Fibroblast of skin of right quadriceps (primary cell): ENCODE data around the gene TSPYL4.
"Not testable (repeated sequence)": the region's sequence is repeated elsewhere in the genome, so short reads cannot be mapped to it uniquely, and the experiment has no call there.

Source experiments
- DNase-seq: peaks from one replicate; pipeline ENCODE4 v3.0.0-alpha.2; 2013

TSPYL4 gene

DNA sequence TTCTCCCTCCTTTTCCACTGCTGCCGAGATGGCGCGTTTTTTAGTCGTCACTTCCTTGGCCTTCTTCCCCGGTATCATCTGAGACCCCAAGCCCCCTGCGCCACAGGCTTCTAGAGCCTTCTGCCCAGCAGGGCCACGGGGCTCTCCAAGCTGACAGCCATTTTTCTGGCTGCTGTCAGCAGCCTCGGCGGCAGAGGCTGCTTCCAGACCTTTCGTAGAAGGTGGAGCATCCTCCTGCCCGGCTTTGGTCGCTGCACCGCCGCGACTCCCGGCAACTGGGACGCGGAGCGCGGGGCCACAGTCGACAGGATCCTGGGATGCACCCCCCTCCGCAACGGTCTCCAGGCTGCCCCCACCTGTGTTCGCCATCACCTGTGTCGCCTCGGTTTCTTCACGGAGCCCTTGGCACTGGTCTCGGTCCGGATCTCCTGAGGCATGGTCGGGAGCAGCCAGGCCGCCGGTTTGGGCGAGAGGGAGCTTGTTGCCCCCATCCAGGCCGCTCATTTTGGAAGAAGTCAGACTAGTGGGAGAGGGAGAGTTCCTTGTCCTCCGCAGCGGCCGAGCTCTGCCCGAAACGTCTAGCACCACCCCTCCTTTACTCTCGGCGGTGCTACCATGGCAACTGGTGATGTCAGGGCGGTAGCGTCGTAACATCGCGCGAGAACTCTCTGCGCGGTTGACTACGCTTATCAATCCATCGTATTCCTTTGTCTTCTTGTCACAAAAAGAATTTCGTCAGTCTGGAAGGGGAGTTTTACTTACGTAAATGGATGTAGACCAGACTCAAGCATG lies at the start of gene TSPYL4:
Gene TSPYL4, minus strand, starts transcription at position 571 of the 792 bp plus-strand sequence. Its CDS starts 67 bp downstream, at position 504.
- DNase-seq, result peak; percentile 98

DNA sequence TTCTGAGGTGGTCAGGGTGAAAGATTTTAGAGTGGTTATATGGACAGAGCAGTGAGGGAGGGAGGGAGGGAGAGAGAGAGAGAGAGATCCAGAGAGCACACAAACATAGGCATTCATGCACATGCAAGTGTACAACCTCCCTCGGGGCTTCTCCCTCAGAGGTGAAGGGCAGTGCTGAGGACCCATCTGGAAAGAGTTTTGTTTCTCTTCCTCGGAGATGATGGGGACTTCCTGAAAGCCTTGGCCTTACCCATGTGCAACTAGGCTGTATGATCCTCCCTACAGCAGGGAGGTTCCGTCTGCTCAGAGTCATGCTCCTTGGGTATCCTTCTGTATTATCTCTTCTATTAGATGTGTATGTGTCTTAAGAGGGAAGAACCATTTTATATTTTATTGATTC lies 47.2 kb upstream of the TSPYL4 start:
- DNase-seq, result no peak

DNA sequence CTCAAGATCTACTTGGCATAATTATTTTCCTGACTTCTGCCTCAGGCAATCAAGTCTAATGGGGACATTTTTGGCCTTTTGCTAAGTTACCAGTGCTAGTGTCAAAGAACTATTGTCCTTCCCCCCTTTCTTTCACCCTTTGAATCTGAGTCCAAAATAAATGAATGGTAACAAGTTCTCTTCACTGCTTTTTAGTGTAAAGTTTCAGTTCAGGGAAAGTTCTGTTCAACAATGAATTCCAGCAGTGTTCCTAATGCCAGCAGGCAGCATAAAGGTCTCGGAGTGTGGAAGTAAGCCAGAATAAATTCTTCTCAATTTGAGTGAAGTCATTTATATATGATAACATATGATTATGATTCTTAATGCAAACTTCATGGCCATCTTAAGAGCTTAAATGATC lies 46.7 kb upstream of the TSPYL4 start:
- DNase-seq, result no peak

DNA sequence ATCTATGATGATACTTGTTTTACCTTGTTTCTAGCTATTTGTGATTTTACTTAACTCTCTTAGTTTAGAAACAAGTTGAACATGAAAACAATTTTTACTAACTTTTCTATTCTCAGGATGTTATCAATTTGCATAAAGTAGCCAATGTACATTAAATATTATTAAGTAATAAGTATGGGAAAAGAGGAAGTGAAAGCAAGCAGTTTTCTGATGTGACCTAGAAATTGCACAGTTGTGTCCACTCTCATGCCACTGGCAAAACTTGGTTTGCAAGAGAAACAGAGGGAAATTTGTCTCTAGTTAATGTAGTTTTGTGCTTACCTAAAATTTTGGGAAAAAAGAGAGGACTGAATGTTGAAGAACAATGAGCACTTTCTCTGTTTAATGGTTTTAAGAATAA lies 45.1 kb upstream of the TSPYL4 start:
- no peak for DNase-seq

DNA sequence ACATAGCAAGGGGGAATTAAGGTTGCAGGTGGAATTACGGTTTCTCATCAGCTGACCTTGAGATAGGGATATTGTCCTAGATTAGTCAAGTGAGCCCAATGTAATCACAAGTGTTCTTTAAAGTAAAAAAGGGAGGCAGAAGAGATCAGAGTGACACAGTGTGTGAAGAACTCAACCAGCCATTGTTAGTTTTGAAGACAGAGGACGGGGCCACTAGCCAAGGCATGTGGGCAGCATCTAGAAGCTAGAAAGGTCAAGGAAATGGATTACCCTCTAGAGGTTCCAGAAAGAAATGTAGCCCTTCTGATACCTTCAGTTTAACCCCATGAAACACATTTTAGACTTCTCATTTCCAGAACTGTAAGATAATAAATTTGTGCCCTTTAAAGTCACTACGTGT lies 44.4 kb upstream of the TSPYL4 start:
- DNase-seq, result no peak

DNA sequence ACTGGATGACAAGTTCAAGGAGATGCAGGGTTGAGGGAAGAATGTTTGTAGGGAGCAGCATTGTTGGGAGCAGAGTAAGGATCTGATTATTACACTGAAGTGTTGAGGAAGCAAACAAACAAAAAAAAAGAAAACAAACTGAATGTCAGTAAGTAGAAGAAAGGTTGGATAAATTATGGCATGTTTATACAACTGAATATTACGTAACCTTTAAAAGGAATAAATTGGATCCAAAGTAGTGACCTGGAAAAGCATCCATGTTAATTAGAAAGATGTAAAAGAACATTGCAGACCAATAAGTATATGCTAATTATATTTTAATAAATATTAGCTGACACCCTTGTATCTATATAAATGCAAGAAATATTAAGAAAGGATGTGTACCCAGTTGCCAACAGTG lies 38.7 kb upstream of the TSPYL4 start:
- DNase-seq, result no peak

DNA sequence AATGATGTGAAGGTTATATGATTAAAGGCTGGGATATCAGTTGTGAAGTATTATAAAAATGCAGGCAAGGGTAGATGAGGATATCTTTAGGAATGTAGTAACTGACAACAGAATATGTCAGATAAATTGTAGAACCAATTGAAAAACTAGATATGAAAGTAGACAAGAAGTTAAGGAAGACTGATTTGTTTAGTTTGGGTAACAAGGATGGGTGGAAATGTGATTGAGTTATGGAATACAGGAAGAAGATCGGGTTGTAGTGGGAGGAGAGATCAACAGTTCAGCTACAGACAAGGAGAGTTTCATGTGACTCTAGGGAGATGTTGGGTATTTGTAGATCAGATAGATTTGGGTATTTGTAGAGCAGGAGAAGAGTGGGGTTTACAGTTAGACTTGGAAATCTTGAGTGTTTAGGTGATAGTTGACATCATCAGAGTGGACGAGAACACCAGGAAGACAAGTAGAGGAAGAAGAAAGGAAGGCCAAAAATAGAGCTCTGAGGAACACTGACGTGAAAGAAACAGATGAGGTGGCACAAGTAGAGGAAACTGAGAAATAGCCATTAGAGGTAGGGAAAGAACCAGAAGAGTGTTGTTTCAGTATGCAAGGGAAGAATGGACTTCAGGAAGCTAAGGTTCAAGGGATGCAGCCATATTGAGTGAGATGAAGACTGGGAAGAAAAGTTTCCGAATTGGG lies 38.0 kb upstream of the TSPYL4 start:
- DNase-seq, result peak; percentile 9

DNA sequence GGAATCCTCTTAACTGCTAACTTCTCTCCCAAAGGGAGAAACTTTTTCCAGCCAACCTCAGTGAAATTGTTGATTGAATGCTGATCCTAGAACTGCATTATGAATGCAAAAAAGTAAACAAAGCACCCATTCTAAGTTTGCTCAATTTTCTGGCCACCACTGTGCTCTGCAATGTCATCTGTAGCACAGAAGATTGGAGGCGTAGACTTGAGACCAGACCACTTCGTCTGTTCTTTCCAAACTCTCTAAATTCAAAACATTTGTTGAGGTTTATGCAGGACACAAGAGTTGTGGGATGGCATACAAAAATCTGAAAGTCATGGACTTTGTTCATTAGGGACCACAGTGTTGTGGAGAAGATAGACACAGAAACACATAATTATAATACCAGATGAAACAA lies 36.9 kb upstream of the TSPYL4 start:
- no peak for DNase-seq

DNA sequence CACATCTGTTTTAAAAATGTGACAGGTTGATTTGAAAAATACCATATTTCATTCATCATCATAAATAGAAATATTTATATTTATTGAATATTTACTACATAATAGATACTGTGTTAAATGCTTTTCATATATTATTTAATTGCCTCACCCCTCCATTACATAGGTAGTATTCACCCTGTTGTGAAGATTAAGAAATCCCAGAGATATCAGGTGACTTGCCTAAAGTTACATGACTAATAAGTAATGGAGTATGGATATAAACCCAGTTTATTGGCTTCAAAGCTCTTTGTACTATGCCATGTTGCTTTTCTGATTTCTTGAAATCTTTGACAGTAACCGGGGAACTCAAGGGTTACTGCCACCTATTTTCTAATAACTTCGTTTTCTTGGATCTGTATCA lies 36.0 kb upstream of the TSPYL4 start:
- DNase-seq, result no peak

DNA sequence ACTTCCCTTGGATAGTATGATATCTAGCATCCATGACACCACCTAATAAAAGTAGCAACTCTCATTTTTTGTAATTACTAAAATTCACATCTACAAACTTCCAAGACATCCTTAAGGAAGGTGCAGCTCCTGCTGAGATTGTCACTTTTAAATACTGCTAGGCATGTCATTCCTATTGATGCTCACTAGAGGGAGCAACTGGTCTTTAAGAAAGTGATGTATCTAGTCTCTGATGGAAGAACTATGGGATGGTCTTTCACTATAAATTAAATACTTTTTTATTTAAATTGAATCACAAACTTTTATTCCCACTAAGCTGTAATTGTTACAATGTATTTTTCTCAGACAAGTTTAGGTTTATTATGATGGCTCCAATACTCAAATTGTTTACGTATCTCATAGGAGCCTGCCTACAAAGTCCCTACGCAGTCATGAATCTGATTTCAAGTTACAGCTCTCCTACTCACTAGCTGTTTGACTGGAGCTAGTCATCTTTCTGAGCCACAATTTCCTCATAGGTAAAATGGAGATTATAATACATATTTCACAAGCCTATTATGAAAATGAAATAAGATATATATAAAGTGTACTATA lies 33.9 kb upstream of the TSPYL4 start:
- DNase-seq, result peak; percentile 57

DNA sequence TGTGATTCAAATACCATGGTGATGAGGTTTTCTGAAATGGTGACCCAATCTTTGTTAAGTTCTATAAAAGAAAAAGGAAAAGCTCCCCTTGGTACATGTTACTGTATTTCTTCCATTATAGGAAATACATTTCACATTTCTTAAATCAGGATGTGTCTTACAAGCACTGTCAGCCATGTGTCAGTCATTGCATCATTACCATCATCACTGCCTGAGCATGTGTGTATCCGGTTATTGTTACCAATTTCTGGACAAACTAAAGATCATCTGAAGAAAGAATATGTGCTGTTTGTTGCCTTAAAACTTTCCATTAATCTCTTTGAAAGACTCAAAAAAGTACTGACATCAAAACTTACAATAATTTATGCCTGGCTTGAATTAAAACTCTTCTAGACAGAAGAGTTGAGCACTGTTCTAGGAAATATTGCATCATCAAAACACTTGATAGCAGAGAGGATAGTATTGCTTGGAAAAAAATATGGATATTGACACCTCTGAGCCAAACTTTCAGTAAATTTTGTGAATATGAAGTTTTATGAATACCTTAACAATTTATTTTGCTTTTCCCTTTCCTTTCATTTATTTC lies 33.0 kb upstream of the TSPYL4 start:
- DNase-seq, result no peak

DNA sequence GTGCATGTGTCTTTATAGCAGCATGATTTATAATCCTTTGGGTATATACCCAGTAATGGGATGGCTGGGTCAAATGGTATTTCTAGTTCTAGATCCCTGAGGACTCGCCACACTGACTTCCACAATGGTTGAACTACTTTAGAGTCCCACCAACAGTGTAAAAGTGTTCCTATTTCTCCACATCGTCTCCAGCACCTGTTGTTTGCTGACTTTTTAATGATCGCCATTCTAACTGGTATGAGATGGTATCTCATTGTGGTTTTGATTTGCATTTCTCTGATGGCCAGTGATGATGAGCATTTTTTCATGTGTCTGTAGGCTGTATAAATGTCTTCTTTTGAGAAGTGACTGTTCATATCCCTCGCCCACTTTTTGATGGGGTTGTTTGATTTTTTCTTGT lies 31.1 kb upstream of the TSPYL4 start:
- DNase-seq, result not testable (repeated sequence)

DNA sequence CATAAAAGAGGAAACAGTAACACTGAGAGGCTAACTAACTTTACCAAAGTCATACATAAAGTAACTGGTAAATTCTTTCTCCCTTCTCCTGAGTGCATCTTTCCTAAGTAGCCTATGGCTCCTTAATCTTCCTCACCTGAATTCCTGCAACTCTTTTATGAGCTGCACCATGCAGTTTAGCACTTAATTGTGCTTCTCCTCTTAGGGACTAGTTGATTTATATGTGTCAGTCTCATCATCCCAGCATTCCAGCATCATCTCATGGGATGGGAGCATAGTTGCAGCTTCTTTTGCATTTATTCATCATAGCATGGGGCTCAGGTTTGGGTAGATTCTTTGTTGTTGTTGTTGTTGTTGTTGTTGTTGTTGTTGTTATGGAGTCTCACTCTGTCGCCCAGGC lies 29.3 kb upstream of the TSPYL4 start:
- DNase-seq, result no peak

DNA sequence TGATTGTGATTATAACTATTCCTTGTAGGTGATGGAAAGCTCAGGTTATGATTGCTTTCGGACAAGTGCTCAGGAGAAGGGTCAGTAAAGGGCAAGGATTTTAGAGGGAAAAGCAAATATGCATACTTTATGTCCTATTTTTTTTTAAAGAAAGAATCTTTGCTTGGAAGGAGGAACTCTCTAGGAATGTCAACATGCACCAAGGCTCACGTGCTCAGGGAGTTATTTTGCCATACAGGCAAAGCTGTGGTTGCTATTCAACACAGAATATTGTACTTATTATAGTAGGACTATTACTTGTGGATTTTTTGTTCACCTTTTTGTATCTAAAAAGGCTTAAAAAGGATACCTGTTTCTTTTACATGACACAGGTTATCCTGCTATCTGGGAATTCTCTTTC lies 28.8 kb upstream of the TSPYL4 start:
- no peak for DNase-seq

DNA sequence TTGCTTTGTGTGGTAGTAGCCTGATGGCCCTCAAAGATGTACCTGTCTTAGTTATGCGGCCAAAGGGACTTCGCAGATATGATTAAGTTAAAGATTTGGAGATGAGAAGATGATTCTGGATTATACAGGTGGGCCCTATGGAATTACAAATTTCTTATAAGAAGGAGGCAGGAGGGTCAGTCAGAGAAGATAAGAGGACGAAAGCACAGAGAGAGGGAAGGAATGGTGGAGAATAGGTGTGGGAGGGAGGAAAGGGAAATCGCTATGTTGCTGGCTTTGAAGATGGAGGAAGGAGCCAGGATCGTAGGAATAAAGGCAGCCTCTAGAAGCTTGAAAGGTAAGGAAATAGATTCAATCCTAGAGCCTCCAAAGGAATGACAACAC lies 27.1 kb upstream of the TSPYL4 start:
- no peak for DNase-seq

DNA sequence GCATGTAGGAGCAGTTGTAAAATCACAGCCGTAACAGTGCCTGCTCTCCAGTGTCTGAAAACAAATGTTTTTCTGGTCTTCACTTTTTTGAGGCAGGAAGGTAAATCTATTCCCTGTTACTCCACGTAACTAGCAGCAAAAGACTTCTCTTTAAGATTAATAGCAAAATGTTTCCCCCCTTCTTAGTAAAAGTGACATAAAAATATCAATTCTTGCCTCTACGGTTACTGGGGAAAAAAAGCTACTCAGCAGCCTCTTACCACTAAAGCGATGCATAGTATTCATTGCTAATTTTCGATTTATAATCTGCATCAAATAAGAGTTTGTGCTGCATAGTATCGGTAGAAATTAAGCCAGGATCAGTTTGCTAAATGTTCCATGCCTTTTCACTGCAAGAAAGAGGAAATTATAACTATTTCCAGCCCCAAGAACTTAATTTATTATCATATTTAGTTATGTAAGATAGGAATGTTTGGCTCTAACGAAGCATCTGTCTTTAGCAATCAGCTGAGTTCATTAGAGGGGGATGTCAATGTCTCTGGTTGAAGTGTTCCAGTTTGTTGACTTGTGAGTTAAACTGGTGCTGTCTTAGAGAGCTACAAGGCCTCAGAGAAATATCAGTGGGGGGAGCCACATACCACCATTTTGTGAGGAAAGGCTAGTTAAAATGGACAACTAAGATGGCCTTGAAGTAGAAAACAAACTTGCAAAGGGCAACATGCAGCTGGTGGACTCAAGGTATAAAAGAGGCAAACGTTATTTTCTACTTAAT lies 26.5 kb upstream of the TSPYL4 start:
- peak; percentile 11 for DNase-seq

DNA sequence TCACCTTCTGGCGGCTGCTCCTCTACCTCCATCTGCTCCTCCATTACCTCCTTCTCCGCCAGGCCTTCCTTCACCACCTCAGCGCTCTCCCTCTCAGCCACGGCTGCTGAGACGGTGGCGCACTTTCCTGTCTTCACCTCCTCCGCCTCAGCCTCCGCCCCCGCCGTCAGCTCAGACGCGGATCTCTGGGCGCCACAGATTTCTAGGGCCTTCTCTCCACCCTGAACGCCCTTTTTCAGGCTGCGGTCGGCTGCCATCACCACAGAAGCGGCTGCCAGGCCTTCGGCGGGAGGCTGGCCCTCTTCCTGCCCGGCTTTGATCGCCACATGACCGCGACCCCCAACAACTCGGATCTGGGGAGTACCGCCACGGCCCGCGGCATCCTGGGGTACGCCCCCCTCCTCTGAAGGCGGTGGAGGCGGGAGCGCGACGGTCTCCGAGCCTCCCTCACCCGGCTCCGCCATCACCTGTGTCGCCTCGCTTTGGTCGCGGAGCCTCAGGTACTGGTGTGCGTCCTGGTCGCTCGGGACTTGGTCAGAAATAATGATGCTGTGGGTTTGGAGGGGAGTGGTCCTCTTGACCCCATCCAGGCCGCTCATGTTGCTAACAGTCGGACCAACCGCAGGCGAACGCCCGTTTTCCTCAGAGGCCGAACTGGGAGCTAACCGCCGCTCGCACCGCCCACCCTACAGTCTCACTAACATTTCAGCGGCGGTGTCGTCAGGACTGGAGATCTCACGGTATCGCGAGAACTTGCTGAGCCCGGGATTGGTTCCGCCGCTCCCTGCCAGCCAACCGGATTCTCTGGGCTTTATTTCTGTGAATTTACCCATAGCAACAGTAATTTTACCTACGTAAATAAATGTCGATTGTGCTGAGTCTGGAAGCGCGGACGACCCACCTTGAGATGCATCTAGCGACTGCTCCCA lies 25.6 kb upstream of the TSPYL4 start, which contains the start of gene TSPYL1:
Gene TSPYL1, minus strand, starts transcription at position 699 of the 929 bp plus-strand sequence. Its CDS starts 100 bp downstream, at position 599.
- peak; percentile 97 for DNase-seq

DNA sequence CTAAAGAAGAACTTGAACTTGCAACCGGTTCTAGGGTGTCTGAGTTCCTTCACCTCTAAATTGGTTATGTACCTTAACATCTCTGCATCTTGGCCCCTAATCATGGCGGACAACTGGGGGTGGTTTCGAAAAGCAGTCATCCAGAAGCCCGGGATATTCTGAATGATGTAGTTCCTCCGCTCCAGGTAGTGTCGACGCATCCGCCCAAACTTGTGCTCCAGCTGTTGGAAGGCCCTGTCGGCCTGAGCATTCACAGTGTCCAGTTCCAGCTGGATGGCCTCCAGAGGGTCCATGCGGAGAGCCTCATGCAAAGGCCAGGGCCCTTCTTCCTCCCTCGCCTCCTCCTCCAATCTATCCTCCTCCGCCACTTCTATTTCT lies 25.0 kb upstream of the TSPYL4 start:
- no peak for DNase-seq

DNA sequence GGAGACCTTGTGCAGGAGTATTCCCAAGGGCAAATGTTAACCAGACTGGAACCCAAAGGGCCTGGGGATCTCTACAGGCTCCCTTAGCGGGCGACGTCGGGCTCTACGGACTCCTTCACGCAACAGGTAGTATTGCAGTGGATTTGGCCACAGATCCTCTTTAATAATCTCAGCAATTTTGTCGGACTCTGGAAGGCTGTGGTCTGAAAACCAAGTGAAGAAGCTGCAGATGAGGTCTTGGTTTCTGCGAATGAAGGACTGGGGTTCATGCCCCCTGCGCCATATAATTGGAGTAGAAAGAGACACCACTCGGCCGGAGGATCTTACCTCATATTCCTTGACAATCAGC lies 24.6 kb upstream of the TSPYL4 start:
- no peak for DNase-seq

DNA sequence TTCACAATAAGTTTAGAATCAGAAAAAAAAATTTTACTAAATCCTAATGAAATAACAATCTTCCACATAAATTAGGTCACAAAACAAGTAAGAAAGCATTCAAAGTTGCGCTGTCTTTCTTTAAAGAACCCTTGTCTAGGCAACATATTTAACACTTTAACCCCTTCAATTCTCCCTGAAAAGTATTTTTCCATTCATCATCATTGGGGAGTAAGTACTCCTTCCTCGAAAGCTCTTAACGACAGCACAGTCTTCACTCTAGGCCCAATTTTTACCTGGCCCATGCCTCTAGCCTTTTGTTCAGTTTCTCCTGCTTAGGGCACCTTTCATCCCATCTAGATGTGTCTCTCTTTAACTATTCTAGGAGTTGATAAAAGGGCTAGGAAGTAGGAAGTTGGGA lies 23.2 kb upstream of the TSPYL4 start:
- no peak for DNase-seq

DNA sequence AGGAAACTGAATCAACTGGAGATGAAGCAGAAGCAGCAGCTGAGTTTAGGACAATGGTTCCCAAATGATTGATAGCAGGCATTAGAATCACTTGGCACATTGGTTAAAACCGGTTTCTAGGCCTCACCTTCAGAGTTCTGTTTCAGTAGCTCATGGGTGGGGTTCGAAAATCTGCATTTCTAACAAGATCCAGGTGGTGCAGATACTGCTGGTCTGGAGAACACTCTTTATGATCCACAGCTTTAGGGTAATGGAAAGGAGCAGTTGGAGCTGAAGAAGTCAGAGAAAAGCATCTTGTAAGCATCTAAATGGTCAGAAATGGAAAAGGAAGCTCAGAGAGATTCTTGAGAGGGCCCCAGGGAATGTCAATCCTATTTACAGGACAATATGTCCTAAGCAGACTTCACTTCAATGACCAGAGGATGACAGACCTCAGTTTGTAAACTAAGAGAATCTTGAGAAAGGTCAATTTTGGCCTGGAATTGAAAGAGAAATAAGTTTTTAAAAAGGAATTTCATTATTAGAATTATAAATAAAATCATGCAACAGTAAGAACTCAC lies 17.4 kb upstream of the TSPYL4 start:
- no peak for DNase-seq
